Mesodermal cell (in vitro differentiated cells): ENCODE measurements around the gene HSPBAP1.

ENCODE experiments used
- H3K27ac ChIP-seq: 2 replicates; pipeline ENCODE4 v1.7.0; 2013; ENCODE audit warnings: mild to moderate bottlenecking, low read depth, low read length, moderate library complexity; ENCODE audit not compliant: severe bottlenecking
- H3K36me3 ChIP-seq: 2 replicates; pipeline ENCODE4 v1.7.1; 2013; ENCODE audit warnings: mild to moderate bottlenecking, low read length, moderate library complexity; ENCODE audit not compliant: control insufficient read depth, insufficient read depth
- H3K4me1 ChIP-seq: one replicate; pipeline ENCODE4 v1.7.1; 2013; ENCODE audit warnings: mild to moderate bottlenecking, low read length; ENCODE audit not compliant: insufficient read depth, control insufficient read depth, poor library complexity, severe bottlenecking
- H3K4me3 ChIP-seq: 2 replicates; pipeline ENCODE4 v1.7.0; 2013; ENCODE audit warnings: low read length, control low read depth, mild to moderate bottlenecking; ENCODE audit not compliant: insufficient read depth, poor library complexity, severe bottlenecking; ENCODE audit errors: extremely low read depth
- H3K9me3 ChIP-seq: 2 replicates; pipeline ENCODE4 v1.7.1; 2013; ENCODE audit warnings: mild to moderate bottlenecking, low read length, moderate library complexity; ENCODE audit not compliant: control insufficient read depth
- WGBS, 2 experiments: methylation state at CpG; one replicate each; pipeline ENCODE4 v1.1.5; 2013; ENCODE audit warnings: missing lambda C conversion rate in 2 of 2; ENCODE audit not compliant: insufficient coverage in 2 of 2; 5-methylcytosine and 5-hydroxymethylcytosine counted together

HSPBAP1 gene

DNA sequence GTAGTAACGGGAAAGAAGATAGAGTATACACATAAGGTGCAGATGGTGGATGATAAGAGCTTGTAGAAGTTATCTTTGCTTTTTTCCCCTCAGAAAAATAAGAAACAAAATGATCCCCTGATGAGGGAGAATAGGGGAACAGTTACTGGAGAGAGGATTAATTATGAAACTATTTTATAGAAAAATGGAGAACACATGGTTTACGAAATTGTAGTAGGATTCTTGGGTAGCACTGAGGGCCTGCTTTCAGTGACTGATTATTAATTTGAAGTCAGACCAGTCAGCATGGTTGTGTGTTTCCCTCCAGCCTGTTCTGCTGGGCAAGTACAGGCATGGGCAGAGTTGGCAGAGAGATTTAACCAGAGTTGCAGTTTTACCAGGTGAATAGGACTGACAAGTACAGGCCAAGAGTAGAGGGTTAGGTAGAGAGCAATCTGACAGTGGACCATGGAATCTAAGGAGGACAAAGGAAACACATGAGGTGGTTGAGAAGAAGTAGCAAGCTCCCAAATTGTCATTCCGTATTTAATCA is 7.1 kb upstream of the HSPBAP1 start:
- Histone ChIP-seq H3K9me3 (no peaks in the 10 kb centered on the region), H3K36me3 (no peaks in the 10 kb centered on the region), H3K4me1 (peaks cover 3% of the 10 kb centered on the region), H3K4me3 (no peak overlapping the region), H3K27ac (no peak overlapping the region)
- 93 to 100% methylated on average over 2 of the region's 3 CpGs for WGBS, 2 experiments

DNA sequence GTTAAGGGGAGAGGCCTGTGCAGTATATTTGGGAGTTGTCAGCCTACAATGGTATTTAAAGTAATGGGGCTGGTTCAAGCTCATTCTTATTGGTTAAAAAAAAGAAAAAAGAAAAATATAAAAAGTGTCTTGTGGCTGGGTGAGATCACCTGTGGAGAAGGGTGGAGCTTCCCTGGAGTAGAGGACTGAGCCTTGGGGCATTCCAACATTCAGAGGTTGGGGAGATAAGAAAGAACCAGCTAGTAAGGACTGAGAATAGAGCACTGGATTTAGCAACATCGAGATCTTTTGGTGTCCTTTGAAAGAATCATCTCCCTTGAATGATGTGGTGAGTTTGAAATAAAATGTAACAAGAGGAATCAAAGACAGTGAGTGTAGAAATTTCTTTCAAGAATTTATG is 6.4 kb upstream of the HSPBAP1 start:
- no peak overlapping the region for H3K4me3 ChIP-seq
- H3K4me1 ChIP-seq: peaks cover 4% of the 10 kb centered on the region
- 100% methylated on average over 1 of the region's 1 CpG for WGBS, 2 experiments
- H3K9me3 ChIP-seq: no peaks in the 10 kb centered on the region
- no peaks in the 10 kb centered on the region for H3K36me3 ChIP-seq
- H3K27ac ChIP-seq: no peak overlapping the region

DNA sequence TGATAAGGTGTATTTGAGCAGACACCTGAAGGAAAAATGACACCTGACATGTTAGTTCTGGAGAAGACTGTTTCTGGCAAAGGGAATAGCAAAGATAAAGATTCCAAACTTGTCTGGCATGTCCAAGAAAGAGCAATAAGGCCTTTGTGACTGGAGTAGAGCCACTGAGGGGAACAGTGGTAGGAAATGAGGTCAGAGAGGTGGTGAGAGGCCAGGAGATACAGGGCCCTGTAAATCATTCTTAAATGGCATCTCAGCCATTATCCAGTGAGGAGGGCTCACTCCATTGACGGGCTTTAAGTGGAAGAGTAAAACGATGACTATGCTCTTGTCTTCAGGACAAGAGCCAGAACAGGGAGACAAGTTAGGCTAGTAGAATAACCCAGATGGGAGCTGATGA is 5.7 kb upstream of the HSPBAP1 start:
- no peak overlapping the region for H3K27ac ChIP-seq
- peaks cover 4% of the 10 kb centered on the region for H3K4me1 ChIP-seq
- 87 to 100% methylated on average over 2 of the region's 2 CpGs for WGBS, 2 experiments
- no peaks in the 10 kb centered on the region for H3K36me3 ChIP-seq
- H3K4me3 ChIP-seq: no peak overlapping the region
- no peaks in the 10 kb centered on the region for H3K9me3 ChIP-seq

DNA sequence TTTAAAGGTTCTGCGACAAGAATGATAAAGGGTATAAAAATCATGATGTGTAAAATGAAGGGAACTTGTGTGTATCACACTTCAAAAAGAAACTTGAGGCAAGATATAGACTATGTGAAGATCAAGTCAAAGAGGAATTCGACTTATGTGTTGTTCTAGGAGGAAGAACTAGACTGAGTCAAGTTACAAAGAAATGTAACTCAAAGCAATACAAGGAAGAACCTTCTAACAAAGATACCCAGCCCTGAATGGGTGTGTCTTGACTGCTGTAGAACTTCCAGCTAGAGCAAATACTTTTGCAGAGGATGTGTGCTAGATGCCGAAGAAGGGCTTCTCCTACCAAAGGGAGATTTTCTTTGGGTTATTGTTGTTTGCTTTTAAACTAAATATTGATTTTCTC is 3.7 kb upstream of the HSPBAP1 start:
- 92 to 94% methylated on average over 1 to 2 of the region's 3 CpGs for WGBS, 2 experiments
- Histone ChIP-seq H3K4me1 (peaks cover 4% of the 10 kb centered on the region), H3K9me3 (no peaks in the 10 kb centered on the region), H3K36me3 (no peaks in the 10 kb centered on the region), H3K27ac (no peak overlapping the region), H3K4me3 (no peak overlapping the region)

DNA sequence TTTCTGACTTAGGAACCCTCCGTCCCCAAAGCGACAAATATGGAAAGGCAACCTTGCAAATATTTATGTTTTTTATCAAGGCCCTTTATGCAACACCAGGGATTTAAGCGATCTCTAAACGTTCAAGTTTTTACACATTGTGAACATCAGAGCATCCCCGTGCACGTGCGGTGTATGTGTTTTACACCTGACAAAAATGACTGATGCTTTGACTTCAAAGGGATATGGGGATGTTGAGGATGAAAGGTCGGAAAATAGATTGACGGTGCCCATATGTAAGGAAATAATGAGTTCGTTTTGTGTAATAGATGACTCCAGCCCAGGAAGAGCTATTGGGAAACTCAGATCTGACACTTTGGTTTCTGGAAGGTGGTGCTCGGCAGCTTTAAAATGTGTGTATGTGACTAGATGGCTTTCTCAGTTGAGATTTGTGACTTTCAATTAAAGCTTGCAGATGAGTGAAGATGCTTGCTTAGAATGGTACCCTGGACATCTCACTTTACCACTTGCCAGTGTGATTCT is 2.1 kb upstream of the HSPBAP1 start:
- peak overlapping the region; percentile 98 for H3K27ac ChIP-seq
- 45 to 48% methylated on average over 11 of the region's 11 CpGs for WGBS, 2 experiments

DNA sequence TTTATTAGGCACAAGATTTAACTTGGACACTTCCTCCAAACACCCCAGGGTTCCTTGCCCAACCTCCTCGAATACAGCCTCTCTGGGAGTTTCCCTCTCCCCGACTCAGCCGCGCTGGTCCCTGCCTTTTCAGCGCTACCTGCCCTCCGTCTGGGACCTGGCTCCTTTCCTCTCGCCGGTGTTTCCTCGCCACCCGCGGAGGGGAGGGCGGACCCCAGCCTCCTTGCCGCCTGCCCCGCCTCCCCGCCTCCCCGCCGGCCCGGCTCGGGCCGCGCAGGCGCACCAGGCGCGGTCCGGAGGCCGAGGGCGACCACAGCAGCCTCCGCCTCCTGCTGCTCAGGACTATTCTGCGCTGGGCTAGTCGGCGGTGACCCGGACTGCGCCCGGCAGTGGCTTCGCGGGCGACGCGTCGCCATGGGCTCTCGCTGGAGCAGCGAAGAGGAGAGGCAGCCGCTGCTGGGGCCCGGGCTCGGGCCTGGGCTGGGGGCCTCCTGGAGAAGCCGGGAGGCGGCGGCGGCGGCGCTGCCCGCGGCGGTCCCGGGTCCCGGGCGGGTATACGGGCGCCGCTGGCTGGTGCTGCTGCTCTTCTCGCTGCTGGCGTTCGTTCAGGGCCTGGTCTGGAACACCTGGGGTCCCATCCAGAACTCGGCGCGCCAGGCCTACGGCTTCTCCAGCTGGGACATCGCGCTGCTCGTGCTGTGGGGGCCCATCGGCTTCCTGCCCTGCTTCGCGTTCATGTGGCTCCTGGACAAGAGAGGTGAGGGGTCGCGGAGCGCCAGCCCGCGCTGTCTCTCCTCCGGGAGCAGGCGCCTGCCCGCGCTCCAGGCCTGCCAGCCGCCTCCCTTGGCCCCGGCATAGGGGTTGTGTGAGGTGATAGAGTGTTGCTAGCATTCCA is 1.4 kb upstream of the HSPBAP1 start, which contains the start of gene SLC49A4:
Gene SLC49A4, plus strand, starts transcription at position 291 of the 895 bp plus-strand sequence. Its CDS starts 124 bp downstream, at position 415.
- whole genome bisulfite sequencing, 2 experiments: 0% methylated on average over 45 to 73 of the region's 84 CpGs
- Histone ChIP-seq H3K4me3 (peak within 1 kb of the TSS; percentile 74), H3K9me3 (no peaks in the 10 kb centered on the region), H3K27ac (peak within 1 kb of the TSS; percentile 98), H3K4me1 (peaks cover 4% of the 10 kb centered on the region), H3K36me3 (no peaks in the 10 kb centered on the region)

More for the DNA sequence above, 2.1 kb upstream of the HSPBAP1 start:
- no peaks in the 10 kb centered on the region for H3K36me3 ChIP-seq
- peaks cover 4% of the 10 kb centered on the region for H3K4me1 ChIP-seq
- no peaks in the 10 kb centered on the region for H3K9me3 ChIP-seq
- peak overlapping the region; percentile 74 for H3K4me3 ChIP-seq

DNA sequence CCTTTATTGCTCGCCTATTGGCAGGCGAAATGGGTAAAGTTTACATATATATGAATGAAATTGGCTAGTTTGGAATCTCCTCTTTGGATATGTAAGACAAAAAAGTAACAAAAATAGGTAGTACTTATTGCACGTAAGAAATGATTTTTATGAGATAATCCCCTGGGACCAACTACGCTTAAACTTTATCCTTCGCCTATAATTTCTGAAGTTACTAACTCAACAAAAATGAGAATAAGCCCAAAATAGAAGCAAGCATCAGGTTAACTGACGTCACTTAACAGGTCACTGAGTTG is 800 bp upstream of the HSPBAP1 start:
- H3K36me3 ChIP-seq: no peaks in the 10 kb centered on the region
- peaks cover 4% of the 10 kb centered on the region for H3K4me1 ChIP-seq
- peak overlapping the region; percentile 98 for H3K27ac ChIP-seq
- WGBS, 2 experiments: 0% methylated on average over 1 of the region's 6 CpGs; no CpG with 5 or more reads in 1 of the 2 experiments
- H3K9me3 ChIP-seq: no peaks in the 10 kb centered on the region
- H3K4me3 ChIP-seq: peak overlapping the region; percentile 74

DNA sequence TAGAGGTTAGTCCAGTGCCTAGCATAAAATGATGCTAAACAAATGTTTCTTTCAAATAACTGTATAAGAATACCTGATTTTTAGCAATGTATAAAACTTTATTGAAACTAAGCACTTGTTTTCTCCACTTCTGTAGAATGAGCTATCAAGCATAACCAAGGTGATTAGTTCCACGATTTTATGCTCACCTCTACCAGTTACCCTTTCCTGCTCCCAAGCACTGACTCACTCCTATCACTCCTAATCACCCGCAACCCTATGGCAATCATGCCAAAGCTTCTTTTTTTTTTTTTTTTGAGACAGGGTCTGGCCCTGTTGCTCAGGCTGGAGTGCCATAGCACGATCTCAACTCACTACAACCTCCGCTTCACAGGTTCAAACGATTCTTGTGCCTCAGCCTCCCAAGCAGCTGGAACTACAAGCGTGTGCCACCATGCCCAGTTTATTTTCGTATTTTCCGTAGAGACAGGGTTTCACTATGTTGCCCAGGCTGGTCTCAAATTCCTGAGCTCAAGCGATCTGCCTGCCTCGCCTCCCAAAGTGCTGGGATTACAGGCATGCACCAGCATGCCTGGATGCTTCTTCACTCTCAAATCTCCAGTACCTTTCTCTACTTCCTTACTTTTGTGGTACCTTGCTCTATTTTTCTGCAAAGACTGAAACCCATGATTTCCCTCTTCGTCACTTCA is 3.9 kb downstream of the HSPBAP1 start:
- Histone ChIP-seq H3K9me3 (no peaks in the 10 kb centered on the region), H3K4me1 (peaks cover 6% of the 10 kb centered on the region), H3K27ac (no peak overlapping the region), H3K4me3 (no peak overlapping the region), H3K36me3 (peaks cover 6% of the 10 kb centered on the region)
- WGBS, 2 experiments: 89% methylated on average over 11 of the region's 11 CpGs

DNA sequence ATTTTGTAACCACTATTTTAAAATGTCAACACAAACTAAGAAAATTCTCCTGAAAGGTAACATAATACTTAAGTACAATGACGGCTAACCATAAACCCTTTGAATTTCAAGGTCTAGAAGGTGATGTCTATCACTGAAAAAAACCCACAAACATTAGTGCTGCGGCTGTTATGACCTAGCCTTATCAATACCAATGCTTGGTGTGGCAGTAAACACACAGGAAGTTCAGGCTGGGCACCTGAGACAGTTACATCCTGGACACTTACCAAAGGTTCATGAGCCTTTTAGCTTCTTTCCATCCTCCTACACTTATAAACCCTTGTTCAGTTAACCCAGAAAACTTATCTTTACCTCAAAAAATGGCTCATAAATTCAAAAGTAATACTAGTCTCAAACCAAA is 5.8 kb downstream of the HSPBAP1 start:
- Histone ChIP-seq H3K4me1 (peaks cover 6% of the 10 kb centered on the region), H3K9me3 (no peaks in the 10 kb centered on the region), H3K27ac (no peak overlapping the region), H3K36me3 (peaks cover 6% of the 10 kb centered on the region), H3K4me3 (no peak overlapping the region)
- 92 to 100% methylated on average over 2 of the region's 2 CpGs for WGBS, 2 experiments

DNA sequence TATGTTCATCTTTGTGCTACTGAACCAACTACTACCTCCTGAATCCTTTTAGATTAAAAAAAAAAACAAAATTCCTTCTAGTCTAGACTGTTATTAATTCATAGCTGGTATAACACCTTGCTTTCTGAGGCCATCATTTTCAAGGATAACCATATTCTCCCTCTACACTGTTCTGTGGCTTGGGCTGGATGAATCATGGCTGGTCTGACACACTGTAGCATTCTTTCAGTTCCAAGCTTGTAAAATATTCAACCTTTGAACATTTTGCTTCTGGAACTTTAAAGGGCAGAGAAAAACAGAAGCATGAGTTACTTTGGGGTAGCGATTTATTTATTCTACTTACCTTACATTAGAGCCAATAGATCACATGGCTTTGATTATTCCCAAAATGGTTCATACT is 7.6 kb downstream of the HSPBAP1 start:
- Histone ChIP-seq H3K4me3 (no peak overlapping the region), H3K4me1 (peaks cover 6% of the 10 kb centered on the region), H3K9me3 (no peaks in the 10 kb centered on the region), H3K36me3 (peaks cover 6% of the 10 kb centered on the region), H3K27ac (no peak overlapping the region)
- no CpG with 5 or more reads among the region's 1 CpG for WGBS, 2 experiments
